HK-2 (cell line): ENCODE measurements around the gene YIF1B.
"Not testable (repeated sequence)": the region's sequence is repeated elsewhere in the genome, so short reads cannot be mapped to it uniquely, and the experiment has no call there.

Experiments used
- DNase-seq: peaks from one replicate; pipeline ENCODE4 v3.0.0-alpha.2; 2018; ENCODE audit not compliant: unreplicated experiment

YIF1B gene

DNA sequence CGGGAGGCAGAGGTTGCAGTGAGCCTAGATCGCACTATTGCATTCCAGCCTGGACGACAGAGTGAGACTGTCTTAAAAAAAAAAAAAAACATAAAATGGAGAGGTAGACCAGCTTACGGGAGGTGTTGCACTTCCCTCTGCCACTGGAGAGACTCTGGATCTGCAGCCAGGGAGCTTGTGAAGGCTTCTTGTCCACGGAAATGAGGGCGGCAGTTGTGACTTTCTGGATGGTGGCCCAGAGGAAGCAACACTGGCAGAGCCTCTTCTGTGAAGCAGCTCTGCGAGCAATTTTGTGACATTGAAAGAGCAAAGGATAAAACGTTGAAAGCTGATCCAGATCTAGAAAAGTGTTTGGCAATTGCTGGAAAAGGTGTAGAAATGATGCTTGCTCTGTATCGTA lies 41.0 kb downstream of the YIF1B start:
- no peak for DNase-seq

DNA sequence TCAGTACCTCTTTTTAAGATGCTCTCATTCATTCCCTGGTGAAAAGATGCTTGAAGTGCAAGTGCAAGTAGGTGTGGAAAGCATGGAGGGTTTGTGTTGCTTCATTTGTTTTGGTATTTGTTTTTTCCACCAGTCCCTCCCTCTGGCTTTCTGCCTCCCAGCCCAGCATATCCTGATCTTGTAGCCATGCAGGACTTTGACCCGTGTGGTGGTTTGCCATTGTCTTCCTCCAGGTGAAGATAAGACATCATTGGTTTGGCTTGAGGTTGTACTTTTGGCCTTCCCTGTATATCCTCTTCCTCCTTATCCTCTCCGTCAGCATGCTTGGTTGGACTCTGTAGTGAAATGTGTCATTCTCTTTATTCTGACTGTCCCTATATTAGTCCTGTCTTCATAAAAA lies 42.2 kb downstream of the YIF1B start:
- DNase-seq = no peak

DNA sequence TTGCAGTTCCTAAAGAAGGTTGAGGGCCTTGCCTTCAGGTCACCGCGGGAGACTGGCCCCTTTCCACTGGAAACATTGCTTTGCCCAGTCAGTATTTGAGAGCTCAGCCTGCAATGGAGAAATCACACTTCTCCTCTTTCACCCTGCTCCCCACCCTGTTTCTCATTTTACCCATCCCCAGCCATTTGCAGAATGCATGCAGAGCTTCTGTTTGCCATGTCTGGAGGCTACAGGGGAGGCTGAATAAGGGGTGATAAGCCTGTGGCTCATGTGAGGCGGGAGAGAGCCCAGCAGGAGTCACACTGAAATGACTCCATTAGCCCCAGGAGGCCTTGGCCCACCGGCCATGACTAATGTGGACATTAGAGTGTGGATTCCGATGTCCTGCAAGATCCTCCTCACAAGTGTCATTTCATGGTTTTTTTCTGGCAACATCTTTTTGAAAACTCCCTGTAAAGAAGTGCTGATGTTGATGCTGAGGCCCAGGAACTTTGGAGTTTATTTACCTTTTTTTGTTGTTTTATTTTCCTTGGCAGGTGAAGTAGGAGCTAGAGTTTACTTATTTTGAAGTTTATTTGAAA lies 45.1 kb downstream of the YIF1B start:
- peak; percentile 46 for DNase-seq

DNA sequence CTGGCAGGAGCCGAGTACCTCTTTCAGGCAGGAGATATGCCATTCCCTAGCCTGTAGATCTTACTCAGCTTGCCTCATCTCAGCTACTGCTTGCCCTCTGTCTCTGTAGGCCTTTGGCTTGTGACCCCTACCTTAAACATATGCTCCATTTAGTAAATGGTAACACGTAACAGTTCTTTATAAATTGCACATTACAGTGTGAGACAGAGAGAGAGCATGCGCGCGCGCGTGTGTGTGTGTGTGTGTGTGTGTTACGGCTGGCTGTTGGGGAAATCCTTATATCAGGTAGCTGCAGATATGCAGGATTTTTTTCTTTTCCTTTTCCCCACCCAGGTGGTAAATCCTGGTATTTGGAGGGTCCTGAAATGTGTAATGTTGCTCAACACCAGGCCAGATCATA lies 47.2 kb downstream of the YIF1B start:
- no peak for DNase-seq

DNA sequence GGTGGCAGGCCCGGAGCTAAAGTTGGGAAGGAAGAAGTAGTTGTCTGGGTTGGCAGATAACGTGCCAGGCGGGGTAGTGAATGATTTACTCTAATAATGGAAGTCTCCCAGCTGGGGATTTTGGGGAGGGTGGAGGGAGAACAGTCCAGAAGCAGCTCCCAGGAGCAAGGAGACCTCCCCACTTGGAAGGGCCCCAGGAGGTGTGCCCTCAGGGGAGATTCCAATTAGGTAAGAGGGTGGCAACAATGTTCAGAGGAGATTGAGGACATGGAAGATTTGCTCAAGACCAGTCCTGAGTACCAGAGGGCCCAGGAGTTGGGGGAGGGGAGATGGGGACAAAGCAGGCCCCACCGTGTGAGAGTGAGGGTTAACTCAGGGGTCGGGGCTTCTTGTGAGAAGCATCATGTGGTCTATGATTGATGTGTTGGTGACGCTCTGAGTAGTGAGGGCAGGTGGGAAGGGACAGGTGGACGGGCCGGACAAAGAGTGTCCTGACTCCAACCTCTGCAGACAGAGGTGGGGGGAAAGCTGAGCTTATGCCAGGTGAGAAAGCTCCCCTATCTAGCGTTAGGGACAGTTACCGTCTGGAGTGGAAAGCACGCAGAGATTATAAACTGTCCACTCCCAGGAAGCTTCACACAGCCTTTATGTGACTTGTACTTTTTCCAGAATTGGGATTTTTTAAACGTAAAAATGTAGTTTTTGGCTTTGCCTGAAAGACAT lies 47.8 kb downstream of the YIF1B start:
- peak; percentile 41 for DNase-seq

DNA sequence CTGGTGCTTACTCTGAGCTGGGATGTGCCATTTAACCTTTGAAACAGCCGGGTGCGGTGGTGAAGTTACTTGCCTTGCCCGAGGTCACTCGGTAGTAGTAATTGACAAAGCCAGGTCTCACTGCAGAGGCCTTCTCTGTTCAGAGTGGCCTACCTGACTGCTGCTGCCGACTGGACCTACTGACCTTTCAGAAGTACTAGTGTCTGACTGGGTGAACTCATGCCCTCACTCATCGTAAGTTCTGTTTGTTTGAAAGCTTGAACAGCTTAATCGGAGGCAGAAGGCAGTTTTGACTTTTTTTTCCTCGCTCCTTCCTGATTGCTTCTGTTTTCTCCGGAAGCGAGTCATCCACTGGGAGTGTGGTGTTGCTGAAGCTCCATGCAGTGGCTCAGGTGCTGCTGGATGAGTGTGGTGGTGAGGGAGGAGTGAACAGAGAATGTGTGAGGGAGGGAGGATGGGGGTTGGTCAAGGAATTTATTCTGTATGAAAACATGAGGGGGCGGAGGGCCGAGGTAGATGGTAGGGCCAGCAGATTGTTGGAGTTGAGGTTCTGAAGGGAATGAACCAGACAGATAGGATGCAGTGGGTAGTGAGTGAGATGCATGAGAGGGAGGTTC lies 48.7 kb downstream of the YIF1B start:
- DNase-seq = peak; percentile 65

DNA sequence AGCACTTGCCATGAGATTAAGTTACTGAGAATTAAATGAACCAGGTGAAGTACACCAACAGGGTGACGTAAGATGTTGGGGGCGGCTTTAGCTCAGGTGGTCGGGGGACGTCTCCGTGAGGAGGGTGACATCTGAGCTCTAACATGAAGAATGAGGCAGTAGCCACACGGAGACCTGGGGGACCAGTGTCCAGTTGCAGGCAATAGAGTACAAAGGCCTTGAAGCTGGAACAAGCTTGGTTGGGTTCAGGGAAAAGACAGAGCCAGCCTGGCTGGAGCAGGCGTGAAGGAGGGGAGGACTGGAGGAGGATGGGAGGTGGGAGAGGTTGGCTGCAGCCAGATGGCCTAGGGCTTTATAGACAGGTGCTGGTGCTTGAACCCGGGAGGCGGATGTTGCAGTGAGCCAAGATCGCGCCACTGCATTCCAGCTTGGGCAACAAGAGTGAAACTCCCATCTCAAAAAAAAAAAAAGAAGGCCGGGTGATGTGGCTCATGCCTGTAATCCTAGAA lies 49.8 kb downstream of the YIF1B start:
- peak; percentile 26 for DNase-seq

DNA sequence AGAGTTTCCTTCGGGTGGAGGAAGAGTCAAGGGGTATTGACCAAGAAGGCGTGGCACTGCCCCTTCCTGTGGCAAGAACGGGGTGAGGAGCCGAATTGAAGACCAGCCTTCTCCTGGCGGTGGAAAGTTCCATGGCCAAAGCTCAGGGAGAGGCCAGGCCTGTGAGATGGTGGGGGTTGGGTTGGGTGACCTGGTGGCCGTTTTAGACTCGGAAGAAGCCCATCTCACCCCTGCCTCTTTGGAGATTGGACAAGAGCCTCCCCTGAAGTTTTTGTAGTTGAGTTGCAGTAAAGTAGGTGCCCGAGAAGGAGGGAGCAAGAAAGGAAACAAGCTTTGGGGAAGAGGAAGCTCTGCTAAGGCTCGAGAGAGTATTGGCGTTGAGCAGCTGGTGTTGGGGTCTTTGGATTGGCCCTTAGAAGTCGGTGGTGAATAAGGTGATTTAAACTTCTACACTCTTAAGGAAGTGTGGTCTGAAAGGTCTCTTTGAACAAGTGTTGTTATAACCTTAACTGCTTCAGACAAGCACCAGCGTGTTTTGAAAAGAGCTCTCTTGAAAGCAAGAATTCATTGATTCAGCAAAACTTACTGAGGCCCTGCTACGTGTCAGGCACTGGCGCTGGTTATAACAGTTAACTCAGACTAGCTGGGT lies 50.4 kb downstream of the YIF1B start:
- DNase-seq = peak; percentile 50

DNA sequence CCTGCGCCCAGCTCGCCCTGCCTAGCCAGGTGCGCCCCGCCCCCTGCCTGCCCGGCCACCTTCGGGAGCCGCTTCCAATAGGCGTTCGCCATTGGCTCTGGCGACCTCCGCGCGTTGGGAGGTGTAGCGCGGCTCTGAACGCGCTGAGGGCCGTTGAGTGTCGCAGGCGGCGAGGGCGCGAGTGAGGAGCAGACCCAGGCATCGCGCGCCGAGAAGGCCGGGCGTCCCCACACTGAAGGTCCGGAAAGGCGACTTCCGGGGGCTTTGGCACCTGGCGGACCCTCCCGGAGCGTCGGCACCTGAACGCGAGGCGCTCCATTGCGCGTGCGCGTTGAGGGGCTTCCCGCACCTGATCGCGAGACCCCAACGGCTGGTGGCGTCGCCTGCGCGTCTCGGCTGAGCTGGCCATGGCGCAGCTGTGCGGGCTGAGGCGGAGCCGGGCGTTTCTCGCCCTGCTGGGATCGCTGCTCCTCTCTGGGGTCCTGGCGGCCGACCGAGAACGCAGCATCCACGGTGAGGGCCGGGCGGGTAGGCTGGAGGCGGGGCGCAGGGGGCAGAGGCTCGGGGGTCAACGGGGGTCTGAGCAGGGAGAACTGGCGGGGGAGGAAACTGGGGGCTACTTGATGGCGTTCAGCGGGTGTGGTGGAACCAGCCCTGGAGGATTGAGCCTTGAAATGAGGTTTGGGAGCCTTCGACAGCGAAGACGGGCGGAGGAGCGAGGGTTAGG lies 51.1 kb downstream of the YIF1B start, which contains the start of gene SPINT2:
Gene SPINT2, plus strand, starts transcription at position 88 of the 727 bp plus-strand sequence. Its CDS starts 320 bp downstream, at position 408.
- no peak for DNase-seq

DNA sequence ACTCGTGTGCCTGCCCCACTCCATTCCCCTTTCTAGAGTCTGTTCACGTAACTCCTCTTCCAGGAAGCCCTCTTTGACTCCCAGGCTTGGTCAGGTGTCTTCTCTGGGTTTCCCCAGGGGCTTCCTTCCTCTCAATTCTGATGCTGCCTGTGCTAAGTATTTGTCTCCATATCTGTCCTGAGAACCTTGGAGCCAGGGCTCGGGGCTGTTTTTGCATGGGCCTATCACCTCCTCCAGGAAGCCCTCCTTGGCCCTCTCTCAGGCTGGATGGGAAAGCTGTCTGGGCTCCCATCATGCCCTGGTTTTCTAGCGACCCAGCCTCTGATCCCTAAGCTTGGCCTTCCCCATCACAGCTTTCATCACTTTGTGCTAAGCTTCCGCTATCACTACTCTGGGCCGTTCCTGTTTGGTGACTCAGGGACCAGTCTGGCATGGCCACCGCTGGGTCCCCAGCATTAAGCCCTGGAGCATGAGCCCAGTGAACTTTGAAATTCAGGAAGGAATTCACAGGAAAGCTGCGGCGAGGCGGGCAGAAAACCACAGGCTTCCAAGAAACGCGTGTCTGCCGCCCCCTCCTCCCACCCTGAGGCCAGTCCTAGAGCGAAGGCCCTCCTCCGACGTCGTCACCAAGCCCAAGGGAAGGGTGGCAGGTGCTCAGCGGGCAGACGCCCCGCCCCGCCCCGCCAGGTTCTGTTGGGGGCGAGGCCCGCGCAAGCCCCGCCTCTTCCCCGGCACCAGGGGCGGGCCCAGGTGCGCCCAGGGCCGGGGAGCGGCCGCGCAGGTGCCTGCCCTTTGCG lies 51.9 kb downstream of the YIF1B start:
- peak; percentile 94 for DNase-seq

DNA sequence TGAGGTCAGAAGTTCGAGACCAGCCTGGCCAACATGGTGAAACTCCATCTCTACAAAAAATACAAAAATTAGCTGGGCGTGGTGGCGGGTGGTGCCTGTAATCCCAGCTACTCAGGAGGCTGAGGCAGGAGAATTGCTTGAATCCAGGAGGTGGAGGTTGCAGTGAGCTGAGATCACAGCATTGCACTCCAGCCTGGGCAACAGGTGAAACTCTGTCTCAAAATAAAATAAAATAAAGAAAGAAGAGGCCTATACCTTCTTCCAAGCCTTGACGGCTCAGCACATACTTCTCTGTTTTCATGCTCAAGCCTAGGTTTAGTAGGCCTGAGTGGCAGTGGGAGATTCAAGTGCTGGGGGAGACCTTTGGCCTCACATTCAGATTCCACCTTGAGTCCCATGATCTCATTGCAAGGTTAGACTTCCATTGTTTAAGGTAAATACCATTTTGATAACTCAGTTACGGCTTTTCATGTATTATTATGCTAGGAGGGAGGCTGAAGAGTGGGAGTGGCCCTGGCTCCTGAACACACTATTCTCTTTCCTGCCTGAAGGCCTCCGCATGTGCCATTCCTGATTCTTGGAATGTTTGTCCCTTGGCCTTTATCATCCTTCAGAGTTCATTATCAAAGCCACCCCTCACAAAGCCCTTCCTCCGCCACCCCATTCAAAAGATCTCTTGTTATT lies 53.0 kb downstream of the YIF1B start:
- DNase-seq = no peak

DNA sequence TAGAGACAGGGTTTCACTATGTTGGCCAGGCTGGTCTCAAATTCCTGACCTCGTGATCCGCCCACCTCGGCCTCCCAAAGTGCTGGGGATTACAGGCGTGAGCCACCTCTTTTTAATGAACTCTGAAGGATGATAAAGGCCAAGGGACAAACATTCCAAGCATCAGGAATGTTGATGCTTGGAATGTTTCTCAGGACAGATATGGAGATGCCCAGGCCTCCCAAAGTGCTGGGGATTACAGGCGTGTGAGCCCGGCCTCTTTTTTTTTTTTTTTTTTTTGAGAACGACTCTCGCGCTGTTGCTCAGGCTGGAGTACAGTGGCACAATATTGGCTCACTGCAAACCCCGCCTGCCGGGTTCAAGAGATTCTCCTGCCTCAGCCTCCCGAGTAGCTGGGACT lies 53.8 kb downstream of the YIF1B start:
- DNase-seq = not testable (repeated sequence)

DNA sequence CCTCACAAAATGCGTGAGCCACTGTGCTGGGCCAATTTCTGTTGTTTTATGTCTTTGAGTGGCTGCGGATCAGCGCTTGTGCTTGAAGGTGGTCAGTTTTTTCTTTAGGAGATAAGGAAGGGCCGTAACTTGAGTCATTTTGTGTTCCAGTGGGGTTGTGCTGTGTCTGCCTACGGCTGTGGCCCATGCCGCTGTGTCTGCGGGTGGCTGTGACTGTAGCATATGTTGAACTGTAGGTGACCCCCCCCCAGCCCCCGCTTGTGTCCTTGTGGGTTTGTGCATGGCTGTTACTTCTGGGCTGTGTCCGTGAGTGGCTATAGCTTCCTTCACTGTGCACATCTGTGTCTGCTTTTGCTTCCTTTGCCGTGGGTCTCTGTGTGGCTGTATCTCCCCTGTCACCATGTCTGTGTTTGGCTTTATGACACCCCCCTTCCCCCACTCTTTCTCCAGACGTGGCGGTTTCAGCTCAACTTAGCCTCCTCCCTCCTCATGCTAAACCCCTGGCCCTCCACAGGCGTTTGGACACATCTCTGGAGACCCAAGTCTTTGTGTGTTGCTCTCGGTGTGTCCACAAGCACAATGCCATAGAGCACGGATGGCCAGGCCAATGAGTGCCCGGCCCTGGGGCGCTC lies 60.2 kb downstream of the YIF1B start:
- DNase-seq = no peak

DNA sequence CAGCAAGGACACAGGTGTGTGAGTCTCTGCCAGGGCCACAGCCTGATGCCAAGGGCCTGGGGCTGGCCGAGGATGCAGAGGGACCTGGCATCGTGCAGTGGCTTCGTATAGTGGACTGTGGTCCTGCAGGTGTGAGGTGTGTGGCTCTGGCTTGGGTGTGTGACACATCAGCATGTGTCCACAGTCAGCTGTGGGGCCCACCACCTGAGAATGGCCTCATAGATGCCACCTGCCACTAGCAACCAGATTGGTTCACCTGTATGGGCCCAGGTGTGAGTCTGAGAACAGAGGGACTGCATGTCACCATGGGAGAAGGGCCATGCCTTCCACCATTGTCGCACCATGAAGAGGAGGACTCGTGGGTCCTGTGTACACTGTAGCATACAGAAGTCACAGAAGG lies 62.0 kb downstream of the YIF1B start:
- DNase-seq = no peak
